CD4-positive, alpha-beta T cell treated with Interleukin-12 subunit alpha and Interleukin-12 subunit beta, for 1 hour (primary cell): ENCODE results near the gene ZBTB16.

Experiments
- DNase-seq: peaks from one replicate; pipeline ENCODE4 v3.0.0-alpha.2; 2020

ZBTB16 gene

DNA sequence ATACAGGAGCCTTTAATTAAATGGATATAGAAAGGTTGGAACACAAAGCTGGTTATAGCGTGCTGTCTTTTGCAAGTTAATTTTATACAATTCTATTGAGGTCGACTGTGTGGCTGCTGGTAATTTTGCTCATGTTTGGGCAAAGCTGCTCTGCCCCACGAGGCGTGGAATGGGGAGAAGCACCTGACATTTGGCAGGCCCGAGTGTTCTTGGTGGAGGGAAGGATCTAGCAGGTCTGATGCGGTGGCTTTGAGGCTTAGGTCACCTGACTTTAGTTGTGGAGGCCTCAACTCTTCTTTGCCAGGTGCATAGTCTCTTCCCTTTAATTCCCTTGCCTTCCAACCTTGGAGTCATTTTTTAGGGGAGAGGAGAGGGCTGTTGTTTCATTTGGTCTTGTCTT is 97.3 kb downstream of the ZBTB16 start:
- no peak for DNase-seq

DNA sequence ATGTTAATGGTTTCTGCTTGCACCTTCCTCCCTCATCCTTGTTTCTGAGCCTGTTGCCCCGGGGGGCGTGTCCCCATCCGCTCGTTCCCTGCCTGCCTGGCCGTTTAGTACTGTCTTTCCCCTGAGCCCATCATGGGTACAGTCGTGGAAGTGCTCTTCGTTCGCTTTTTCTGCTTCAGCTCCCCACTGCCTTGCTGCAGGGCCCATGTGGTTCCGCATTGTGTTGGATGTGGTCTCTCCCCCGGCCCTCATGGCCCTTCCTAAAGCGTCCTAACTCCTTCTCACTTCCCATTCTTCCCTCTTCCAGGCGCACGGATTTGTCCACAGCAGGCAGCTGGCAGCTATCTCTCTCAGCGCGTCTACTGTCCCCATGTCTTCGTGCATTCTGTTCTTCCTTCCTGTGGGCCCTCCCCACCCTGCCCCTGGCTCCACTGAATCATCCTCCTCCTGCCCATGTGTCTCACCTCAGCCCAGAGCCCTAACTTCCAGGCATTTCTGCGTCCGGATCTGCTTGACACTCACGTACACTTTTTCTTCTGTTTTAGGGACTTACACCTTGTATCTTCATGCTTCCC is 98.1 kb downstream of the ZBTB16 start:
- DNase-seq: no peak

DNA sequence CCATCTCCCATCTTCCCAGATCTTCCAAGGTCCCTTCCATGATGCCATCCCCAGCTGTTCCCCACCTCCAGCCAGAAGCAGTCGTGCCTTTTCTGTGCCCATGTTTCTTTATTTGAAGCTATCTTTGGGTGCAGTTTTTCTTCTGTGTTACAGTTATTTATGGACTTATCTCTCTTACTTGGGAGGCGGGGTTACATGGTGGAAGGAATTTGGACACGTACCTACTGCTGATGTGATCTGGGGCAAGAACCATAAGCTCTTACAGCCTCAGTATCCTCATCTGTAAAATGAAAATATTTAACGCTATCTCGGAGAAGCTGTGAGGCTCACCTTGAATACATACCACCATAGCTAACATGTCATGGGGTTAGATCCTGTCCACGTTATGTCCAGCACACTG is 98.9 kb downstream of the ZBTB16 start:
- DNase-seq: no peak

DNA sequence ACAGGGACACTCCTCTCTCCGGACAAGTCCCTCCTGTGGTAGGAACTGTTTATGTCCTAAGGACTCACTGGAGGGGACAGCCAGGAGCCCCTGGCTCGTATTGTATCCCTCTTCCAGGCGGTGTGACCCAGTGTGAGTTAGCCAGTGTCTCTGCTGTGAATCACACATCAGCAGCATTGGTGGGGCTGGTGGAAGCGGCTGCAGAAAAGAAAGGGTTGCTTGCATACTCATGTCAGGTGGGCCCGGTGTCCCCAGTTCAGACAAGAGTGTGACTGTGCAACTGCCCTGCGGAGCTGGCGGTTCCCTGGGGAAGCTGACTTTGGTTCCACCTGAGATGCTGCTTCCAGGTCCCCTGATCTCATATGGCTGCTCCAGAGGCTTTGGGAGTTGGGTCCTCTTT is 99.4 kb downstream of the ZBTB16 start:
- no peak for DNase-seq

DNA sequence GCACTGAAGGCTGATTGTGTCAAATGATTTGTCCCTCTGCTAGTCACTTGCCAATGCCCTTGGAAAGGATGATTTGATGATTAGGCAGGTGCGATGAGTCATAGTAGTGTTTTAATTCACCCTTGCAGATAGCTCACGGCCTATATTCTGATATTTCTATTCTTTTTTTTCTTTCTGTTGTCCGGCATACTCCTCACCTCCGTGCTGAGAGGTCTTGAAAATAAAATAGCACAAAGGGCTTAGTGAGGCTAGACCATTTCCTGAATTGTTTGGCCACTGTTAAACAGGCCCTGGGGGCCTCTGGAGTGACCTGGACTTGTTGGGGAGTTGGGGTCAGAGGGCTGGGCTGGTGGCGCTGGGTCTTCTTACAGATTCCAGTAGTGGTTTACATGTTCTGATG is 99.8 kb downstream of the ZBTB16 start:
- no peak for DNase-seq

DNA sequence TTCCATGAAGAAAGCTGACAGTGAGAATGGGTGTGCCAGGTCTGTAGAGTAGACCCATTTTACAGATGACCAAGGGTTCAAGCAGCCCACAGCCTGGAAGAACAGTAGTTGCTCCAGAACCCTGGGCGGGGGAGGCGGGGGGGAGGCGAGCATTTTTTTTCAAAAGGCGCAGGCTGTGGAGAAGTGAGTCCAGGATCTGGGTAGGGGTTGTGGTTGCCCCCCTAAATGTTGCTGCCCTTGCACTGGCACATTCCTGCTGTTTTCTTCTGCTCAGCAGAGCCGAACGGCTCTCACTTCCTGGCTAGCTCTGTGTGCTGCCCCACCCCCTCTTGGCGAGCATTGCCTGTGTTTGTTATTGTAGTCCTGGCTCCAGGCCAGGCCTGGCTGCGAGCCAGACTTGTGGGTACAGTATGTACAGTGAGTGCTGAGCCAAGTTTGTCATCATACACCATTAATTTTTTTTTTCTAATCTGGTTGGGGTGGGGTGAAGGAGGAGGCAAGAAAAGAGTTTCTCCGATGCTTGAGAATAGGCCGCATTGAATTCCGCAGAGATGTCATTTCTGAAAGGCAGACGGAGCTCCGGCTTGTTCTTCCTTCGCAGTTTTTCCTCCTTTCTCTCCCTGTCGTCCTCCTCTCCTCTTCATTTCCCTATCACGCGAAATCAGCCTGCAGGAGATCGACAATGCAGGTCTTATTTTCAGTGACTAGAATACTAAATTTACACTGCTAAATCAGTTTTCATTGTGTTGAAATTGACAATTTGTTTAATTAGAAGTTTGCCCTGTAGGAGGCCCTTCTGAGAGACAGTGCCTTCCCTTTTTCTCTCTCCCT is 100.5 kb downstream of the ZBTB16 start:
- DNase-seq: peak; percentile 96

DNA sequence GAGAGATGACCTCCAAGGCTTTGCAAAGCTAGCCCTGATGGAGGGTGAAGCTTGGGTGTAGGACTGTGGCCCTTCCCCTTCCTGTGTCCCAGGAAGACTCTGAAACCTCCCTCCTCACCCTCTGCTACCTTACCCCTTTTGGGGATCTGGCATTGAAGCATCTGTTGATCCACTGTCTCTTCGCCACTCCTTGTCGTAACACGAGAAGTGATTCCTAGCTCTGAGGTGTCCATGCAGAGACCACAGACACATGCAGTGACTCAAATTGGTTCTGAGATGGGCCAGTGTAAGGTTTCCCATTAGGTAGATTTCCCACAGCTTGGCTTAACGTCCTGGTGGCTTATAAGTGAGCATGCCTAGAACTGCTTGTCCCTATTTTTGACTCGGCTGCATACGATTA is 101.4 kb downstream of the ZBTB16 start:
- no peak for DNase-seq

DNA sequence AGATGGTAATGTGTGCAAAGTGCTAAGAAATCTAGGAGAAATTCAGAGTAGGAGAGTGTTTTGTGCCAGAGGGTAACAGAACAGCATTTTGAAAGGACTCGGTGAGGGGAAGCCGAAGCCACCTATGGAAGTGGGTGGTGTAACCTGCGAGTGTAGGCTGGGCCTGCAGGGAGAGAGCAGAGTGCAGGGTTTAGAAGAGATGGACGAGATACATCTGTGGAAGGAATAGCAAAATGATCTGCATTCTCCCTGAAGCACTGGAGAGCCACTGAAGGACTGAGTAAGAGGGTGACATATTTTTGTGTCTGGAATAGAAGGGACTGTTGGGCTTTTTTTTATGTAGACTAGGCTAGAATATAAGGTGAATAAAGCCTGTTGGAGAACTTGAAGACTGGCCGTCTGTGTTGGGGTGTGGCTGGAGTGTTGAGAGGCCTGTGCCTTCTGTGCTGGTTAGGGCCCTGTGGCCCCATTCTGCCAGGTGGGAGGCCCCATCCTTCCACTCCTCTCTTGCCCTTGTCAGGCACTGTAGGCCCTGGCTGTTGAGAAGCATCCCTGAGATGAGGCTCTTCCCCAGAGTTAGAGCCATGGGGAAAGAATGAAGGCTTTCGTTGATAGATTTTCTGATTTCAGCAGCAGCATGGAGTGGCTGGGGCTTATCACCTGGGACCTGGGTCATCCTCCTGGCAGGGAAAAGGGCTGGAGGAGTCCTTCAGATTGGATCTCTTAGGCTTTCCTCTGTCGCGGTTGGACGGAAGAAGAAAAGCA is 102.2 kb downstream of the ZBTB16 start:
- no peak for DNase-seq

DNA sequence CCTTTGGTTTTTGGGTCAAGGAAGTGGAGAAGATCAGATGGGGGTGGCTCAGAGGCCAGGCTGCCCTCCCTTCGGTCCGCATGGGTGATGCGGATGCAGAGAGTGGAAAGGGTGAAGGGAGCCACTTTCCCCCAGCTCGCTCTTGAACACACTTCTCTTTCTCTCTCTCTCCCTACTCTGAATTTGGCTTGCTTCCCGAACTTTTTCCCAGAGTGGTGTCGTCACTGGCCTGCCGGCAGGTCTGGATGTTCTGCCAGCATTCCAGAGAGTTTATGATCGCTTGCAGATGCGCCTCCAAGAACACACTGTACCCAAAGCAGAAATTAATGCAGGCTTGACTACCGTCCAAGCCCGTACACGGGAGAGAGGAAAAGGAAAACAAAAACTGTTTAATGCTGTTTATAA is 103.2 kb downstream of the ZBTB16 start:
- no peak for DNase-seq

DNA sequence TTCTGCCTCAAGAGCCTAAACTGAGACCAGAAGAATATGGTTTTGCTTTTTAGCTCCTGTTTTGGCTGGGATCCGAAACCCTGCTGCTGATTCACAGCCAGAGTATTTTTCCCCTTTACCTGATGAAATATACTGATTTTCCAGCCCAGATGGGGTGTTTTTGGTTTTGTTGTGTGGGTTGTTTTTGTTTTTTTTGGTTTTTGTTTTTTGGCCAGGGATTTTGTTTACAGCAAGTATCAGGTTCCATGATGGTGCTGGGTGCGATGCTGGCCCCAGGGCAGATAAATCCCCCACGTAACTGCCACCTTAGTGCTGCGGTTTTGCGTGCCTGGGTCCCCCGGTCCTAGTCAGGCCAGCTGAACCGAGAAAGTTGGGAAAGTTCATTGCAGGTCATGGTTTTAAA is 103.7 kb downstream of the ZBTB16 start:
- no peak for DNase-seq

DNA sequence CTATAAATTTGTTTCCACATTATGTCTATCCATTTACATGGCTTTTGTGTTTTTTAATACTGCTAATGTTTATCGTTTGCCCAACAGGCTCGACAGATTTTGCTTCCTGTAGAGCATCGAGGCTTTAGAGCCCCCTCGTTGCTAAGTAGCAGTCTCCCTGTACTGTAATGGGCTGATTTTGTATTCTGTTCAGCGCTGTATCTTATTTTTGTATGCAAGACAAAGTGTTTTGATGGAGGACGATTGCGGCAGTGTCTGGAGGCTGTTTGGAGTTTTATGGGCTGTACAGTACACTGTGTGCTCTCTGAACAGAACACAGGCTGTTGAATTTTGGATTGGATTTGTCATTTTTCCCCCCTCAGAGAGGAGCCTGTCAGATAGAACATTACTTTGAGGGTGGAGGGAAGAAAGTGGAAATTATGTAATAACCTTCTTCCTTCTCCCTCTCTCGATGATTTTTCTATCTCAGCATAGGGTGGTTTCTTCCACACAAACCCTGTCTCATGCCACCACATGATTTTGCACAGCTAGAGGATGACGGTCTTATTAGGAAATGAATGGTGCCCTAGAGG is 104.4 kb downstream of the ZBTB16 start:
- DNase-seq: no peak

DNA sequence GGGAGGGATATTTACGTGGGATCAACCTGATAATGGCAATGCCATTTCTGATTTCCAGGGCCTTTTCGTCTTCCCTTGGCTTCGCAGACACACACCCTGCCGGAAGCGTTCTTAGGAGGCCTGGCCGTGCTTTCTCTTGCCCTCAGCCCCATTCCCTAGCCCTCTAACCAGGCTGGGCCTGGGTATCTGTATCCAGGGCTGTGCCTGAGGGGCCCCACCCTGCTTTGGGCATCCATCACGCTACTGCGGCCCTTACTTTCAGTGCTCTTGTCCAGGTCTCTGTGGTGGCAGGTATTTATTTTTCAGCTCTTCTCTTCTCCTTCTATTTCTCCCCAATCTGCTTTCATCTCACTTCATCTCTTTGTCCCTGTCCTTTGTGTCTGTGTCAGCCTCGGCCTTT is 105.0 kb downstream of the ZBTB16 start:
- no peak for DNase-seq

DNA sequence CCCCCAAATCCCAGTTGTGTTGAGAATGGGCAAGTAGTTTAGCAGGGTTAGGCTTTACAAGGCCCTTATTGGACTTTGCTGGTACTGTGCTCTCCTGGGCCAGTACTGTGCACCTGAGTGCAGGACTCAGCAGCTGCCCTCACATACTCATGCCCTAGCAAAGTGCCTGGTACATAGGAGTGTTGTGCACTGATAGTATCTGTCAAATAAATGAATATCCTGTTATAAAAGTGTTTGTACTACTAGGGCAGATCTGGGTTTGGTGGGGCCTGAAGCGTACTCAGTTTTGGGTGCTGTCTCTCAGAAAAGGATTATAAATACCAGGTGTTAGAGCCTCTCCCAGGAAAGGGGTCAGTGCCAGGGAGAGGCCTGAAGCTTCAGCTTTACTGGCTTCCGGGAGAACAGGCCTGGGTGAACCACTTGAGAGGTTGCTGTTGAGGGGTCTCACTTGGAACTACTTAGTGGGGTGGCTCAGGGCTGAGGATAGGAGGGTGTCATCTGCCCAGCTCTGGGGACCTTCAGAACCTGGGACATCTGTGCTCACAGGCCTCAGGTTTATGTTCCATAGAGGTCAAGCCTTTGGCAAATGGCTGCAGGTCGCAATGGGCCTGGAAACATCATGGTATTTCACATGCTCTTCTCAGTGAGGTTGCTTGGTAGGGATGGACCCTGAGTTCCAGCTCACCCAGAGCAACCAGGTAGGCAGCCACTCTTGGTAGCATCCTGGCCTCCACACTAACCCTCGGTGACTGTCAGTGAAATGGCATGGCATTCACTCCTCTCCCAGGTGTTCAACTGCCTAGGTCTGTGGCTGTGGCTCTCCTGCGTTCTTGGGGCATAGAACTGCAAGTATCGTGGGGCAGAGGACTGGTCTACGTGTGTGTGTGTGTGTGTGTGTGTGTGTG is 106.1 kb downstream of the ZBTB16 start:
- DNase-seq: no peak

DNA sequence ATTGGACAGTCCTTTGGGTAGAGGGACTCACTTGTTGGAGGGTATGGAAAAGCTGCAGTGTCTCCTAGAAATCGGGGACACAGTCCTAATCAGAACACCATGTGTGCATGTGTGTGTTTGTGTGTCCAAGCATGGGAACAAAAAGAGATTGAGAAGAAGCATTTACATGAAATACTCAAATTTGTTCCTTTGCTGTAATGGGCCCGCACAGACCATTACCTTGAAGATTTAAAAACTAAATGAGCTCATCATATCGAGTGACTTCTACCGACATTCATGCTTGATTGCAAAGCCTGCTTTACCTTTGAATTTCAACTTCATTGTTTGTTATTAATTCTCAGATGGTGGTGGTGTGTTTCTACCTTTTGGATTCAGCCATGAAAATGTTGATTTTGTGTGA is 106.9 kb downstream of the ZBTB16 start:
- no peak for DNase-seq

DNA sequence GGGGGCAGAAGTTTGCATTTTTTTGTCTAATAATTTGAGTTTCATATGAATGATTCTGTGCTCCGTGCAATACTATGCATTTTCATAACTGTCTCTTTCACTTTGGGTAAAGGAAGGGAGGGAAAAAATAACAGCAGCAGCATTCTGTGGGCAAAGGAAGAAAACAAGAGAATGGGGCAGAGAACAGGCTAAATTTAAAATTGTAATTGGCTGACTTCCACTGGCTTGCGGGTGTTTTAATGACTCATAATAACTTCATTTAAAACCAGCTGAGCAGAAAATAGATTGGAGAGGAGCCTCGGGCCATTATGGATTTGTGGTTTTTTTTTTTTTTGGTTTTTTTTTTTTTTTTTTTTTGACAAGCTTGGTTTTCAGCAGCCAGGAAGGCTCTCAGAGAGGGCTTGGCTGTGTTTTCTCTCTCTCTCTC is 107.4 kb downstream of the ZBTB16 start:
- DNase-seq: peak; percentile 56

DNA sequence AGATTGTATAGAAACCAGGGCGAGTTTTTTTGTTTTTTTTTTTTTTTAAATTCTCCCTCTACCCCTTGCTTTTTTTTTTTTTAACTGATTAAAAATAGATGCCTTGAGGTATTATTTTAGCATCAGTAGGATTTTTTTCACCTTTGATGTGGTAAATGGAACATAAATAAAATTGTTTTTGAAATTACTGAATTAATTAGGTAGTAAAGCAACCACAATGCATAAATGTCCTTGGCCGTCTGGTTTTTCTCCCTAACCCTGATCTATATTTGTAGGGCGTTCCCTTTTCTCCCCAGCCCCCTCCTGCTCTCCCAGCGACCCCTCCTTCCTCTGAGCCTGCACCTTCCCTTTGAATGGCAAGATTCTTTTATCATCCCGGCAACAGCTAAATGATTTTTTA is 107.8 kb downstream of the ZBTB16 start:
- no peak for DNase-seq

DNA sequence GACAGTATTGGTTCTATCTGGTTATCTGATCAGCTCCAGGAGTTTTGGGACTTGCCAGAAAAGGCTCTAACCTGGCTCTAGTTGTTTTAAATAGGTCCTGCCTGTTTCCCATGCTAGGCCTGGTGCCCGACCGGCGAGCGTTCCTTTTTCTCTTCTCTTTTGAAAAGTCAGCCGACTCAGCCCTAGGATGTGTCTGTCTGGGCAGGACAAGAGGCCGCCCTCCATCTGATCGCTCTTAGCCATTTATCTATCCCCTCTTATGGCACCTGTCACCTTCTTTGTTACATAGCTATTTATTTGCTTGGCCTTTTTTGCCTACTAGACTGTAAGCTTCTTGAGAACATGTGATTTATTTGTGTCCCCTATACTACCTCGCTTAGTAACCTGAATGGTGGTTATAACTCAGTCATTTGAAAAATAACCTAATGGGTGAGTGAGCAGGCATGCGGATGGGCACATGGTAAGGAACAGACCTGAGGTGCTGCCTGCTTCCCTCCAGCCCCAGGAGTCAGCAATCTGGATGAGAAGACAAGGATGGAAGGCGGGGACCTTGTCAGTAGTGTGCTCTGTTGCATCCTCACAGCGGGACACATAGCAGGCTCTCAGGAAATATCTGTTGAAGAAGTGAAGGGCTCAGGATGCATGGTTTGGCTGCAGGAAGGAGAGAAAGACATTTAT is 108.4 kb downstream of the ZBTB16 start:
- no peak for DNase-seq

DNA sequence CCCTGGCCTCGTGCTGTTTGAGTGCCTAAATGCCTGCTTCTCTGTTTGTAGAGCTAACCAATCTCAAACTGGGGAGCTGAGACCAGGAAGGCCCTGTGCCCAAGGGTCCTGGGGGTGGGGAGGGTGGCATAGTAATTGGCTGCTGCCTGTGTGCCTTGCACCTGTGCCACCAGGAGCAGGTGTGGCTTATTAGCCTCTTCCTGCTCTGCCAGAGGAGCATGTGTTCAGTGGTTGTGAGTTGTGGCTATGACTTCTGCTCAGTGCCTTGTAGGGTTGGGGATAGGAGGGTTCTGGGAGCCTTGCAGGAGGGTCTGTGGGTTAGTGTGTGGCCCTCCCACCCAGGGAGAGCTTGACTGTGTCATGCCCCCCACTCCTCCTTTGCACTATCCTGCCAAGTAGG is 109.2 kb downstream of the ZBTB16 start:
- no peak for DNase-seq

DNA sequence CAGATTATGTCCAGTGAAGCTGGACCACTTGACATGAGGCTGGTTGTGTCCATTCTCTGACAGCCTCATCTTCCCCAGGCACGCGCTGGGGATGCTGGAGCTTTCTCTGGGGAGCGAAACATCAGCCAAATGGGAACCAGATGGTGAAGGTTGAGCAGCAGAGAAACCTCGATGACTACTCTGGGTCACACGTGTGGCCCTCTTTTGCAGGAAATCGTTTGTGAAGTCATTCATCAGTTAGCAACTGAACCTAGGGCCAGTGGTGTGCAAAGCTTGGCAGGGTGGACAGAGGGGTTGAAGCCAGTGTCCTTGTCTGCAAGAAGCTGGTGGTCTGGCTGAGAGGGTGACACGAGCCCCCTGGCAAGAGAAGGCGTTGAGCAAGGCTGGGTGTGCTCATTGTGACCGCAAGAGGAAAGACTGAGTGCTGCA is 109.8 kb downstream of the ZBTB16 start:
- DNase-seq: no peak

DNA sequence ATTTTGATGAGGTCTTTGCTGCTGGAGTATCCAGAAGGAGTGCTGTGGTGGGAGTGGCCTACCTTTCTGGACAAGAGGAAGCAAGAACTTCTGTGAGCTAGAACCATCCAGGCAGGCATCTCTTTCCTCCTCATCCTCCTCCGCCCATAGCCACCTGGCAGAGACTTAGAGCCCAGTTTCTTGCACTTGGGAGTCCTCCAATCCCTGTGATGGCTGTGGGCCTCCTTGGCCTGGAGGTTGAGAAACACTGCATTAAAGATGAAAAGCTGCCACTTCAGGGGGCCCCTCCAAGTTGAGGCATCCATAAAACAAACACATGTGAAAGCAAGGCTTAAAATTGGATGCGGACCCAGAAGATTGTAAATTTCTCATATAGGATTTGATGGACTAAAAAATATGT is 110.3 kb downstream of the ZBTB16 start:
- DNase-seq: no peak

DNA sequence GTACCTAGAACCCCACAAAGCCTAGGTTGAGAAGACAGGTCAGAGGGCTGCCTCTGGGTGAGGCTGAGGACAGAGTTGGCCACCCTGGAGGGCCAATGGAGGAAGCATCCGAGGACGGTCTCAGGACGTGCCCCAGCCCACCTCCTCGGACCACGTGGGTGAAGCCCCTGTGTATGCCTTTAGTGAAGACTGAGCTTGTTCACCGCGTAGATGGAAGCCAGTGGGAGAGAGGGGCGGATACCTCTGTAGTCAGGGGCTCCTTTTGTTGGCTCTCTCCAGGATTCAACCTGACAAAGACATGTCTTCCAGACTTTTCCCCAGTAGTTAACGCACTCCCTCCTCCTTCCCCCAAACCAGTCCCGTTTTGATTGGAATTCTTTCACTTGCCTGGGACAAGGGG is 110.7 kb downstream of the ZBTB16 start:
- DNase-seq: no peak
